SU-DHL-6 (cell line): ENCODE data around the gene PDE8B.

ENCODE experiments used
- CTCF ChIP-seq: fragments of 200-600 bp; sonication (generic); IDR thresholded peaks from one replicate; pipeline ENCODE4 v1.5.1; 2017; ENCODE audit warnings: antibody characterized with exemption, mild to moderate bottlenecking, low read length, moderate library complexity; ENCODE audit not compliant: insufficient read depth, poor library complexity, severe bottlenecking
- EZH2phosphoT487 ChIP-seq: fragments of 200-600 bp; sonication (generic), shearing (Covaris generic); conservative IDR thresholded peaks from 2 replicates; pipeline ENCODE4 v1.6.1; 2018; ENCODE audit warnings: mild to moderate bottlenecking, antibody characterized with exemption, low read length, moderate library complexity, mixed read lengths

- no peak for TF ChIP-seq CTCF
- no peak for TF ChIP-seq EZH2phosphoT487
Measured at GRCh38 chr5:77448831-77449230, 238.4 kb downstream of the PDE8B start.
